SJSA1 (cell line): ENCODE data around the gene SS18L1. TPM values are rescaled to one million over a fixed set of nuclear protein-coding genes. Genes with fewer than 3 reads are reported as not detected.
A peak's percentile ranks its signal among the peaks of the same experiment; 100 is the strongest.

Experiments used
- DNase-seq, 2 experiments: peaks; one replicate each; pipeline ENCODE4 v3.0.0-alpha.2; 2015 to 2020; ENCODE audit warnings: low spot score in 2 of 2, low read depth in 1 of 2
- H3K27ac ChIP-seq: fragments of 250-450 bp; sonication (Bioruptor Pico); 2 replicates; pipeline ENCODE4 v1.5.1; 2020; ENCODE audit warnings: mild to moderate bottlenecking, moderate library complexity
- H3K27me3 ChIP-seq: fragments of 250-450 bp; sonication (Bioruptor Pico); replicated peaks from 2 replicates; pipeline ENCODE4 v1.5.1; 2020; ENCODE audit warnings: mild to moderate bottlenecking, moderate library complexity
- H3K36me3 ChIP-seq: fragments of 250-450 bp; sonication (Bioruptor Pico); 2 replicates; pipeline ENCODE4 v1.5.1; 2020; ENCODE audit warnings: mild to moderate bottlenecking
- H3K4me1 ChIP-seq: fragments of 250-450 bp; sonication (Bioruptor Pico); replicated peaks from 2 replicates; pipeline ENCODE4 v1.6.1; 2021; ENCODE audit warnings: mild to moderate bottlenecking
- H3K4me3 ChIP-seq: fragments of 250-450 bp; sonication (Bioruptor Pico); 2 replicates; pipeline ENCODE4 v1.5.1; 2020; ENCODE audit warnings: mild to moderate bottlenecking
- H3K9me3 ChIP-seq: fragments of 250-450 bp; sonication (Bioruptor Pico); replicated peaks from 2 replicates; pipeline ENCODE4 v1.5.1; 2020; ENCODE audit warnings: mild to moderate bottlenecking
- total RNA-seq: library from RNA; depleted of rRNA; stranded (reverse); fragments of >200 nt; shearing (Covaris generic); gene quantifications from 2 replicates; pipeline ENCODE4 v1.2.3, GENCODE V29; 2014

The SS18L1 gene
- total RNA-seq, 1 experiment from 2014 or later, result 14.2 TPM

- Histone ChIP-seq H3K4me3 (no peak overlapping the region), H3K27ac (no peak overlapping the region), H3K36me3 (peaks cover 81% of the 10 kb centered on the region), H3K9me3 (no peaks in the 10 kb centered on the region), H3K4me1 (peaks cover 10% of the 10 kb centered on the region), H3K27me3 (no peaks in the 10 kb centered on the region)
- no peak for DNase-seq
Observed at GRCh38 chr20:62126141-62126540, 17.4 kb upstream of the SS18L1 start.

GRCh38 chr20:62127799-62128198 lies 15.8 kb upstream of the SS18L1 start:
- Histone ChIP-seq H3K36me3 (peaks cover 93% of the 10 kb centered on the region), H3K9me3 (no peaks in the 10 kb centered on the region), H3K27ac (no peak overlapping the region), H3K4me1 (peaks cover 10% of the 10 kb centered on the region), H3K27me3 (no peaks in the 10 kb centered on the region), H3K4me3 (no peak overlapping the region)
- DNase-seq, result no peak

- no peak for DNase-seq
- Histone ChIP-seq H3K9me3 (no peaks in the 10 kb centered on the region), H3K27me3 (no peaks in the 10 kb centered on the region), H3K4me3 (no peak overlapping the region), H3K27ac (no peak overlapping the region), H3K4me1 (peaks cover 4% of the 10 kb centered on the region), H3K36me3 (peaks cover 96% of the 10 kb centered on the region)
Observed at GRCh38 chr20:62128502-62128901, 15.1 kb upstream of the SS18L1 start.

- no peaks in the 10 kb centered on the region for H3K4me1 ChIP-seq
- H3K4me3 ChIP-seq, result no peak overlapping the region
- H3K9me3 ChIP-seq, result no peaks in the 10 kb centered on the region
- no peaks in the 10 kb centered on the region for H3K27me3 ChIP-seq
- DNase-seq, result no peak
- H3K36me3 ChIP-seq, result peaks cover 96% of the 10 kb centered on the region
- H3K27ac ChIP-seq, result no peak overlapping the region
Observed at GRCh38 chr20:62129731-62130531, 13.6 kb upstream of the SS18L1 start.

GRCh38 chr20:62131560-62132320 lies 11.8 kb upstream of the SS18L1 start:
- H3K36me3 ChIP-seq, result peaks cover 96% of the 10 kb centered on the region

GRCh38 chr20:62132421-62132820 lies 11.1 kb upstream of the SS18L1 start:
- Histone ChIP-seq H3K9me3 (no peaks in the 10 kb centered on the region), H3K27me3 (no peaks in the 10 kb centered on the region), H3K4me3 (no peak overlapping the region), H3K36me3 (peaks cover 96% of the 10 kb centered on the region), H3K4me1 (no peaks in the 10 kb centered on the region), H3K27ac (no peak overlapping the region)
- no peak for DNase-seq

More at GRCh38 chr20:62131560-62132320, 11.8 kb upstream of the SS18L1 start:
- no peak overlapping the region for H3K27ac ChIP-seq
- H3K27me3 ChIP-seq, result no peaks in the 10 kb centered on the region
- DNase-seq, result no peak
- H3K9me3 ChIP-seq, result no peaks in the 10 kb centered on the region
- no peaks in the 10 kb centered on the region for H3K4me1 ChIP-seq
- no peak overlapping the region for H3K4me3 ChIP-seq

- H3K4me1 ChIP-seq, result no peaks in the 10 kb centered on the region
- H3K4me3 ChIP-seq, result no peak overlapping the region
- H3K9me3 ChIP-seq, result no peaks in the 10 kb centered on the region
- peaks cover 96% of the 10 kb centered on the region for H3K36me3 ChIP-seq
- no peak for DNase-seq
- H3K27me3 ChIP-seq, result no peaks in the 10 kb centered on the region
- no peak overlapping the region for H3K27ac ChIP-seq
Observed at GRCh38 chr20:62133051-62133845, 10.3 kb upstream of the SS18L1 start.

- Histone ChIP-seq H3K4me1 (no peaks in the 10 kb centered on the region), H3K27ac (no peak overlapping the region), H3K36me3 (peaks cover 98% of the 10 kb centered on the region), H3K4me3 (no peak overlapping the region), H3K27me3 (no peaks in the 10 kb centered on the region), H3K9me3 (no peaks in the 10 kb centered on the region)
- no peak for DNase-seq
Observed at GRCh38 chr20:62133864-62134263, 9.7 kb upstream of the SS18L1 start.

- peaks cover 98% of the 10 kb centered on the region for H3K36me3 ChIP-seq
- H3K27ac ChIP-seq, result no peak overlapping the region
- no peak for DNase-seq
- no peaks in the 10 kb centered on the region for H3K4me1 ChIP-seq
- H3K9me3 ChIP-seq, result no peaks in the 10 kb centered on the region
- no peaks in the 10 kb centered on the region for H3K27me3 ChIP-seq
- no peak overlapping the region for H3K4me3 ChIP-seq
Observed at GRCh38 chr20:62134735-62135231, 8.8 kb upstream of the SS18L1 start.

- no peak overlapping the region for H3K27ac ChIP-seq
Observed at GRCh38 chr20:62135573-62136266, 7.8 kb upstream of the SS18L1 start.

GRCh38 chr20:62136283-62137091 lies 7.1 kb upstream of the SS18L1 start:
- Histone ChIP-seq H3K4me3 (no peak overlapping the region), H3K9me3 (no peaks in the 10 kb centered on the region), H3K27ac (no peak overlapping the region), H3K27me3 (no peaks in the 10 kb centered on the region), H3K36me3 (peaks cover 98% of the 10 kb centered on the region), H3K4me1 (peaks cover 8% of the 10 kb centered on the region)
- peak in 1 of 2 experiments; percentile 44 for DNase-seq

More at GRCh38 chr20:62135573-62136266, 7.8 kb upstream of the SS18L1 start:
- no peak for DNase-seq
- Histone ChIP-seq H3K36me3 (peaks cover 98% of the 10 kb centered on the region), H3K9me3 (no peaks in the 10 kb centered on the region), H3K27me3 (no peaks in the 10 kb centered on the region), H3K4me1 (peaks cover under 1% of the 10 kb centered on the region; the same call in 1 of the 2 replicates), H3K4me3 (no peak overlapping the region)

GRCh38 chr20:62137092-62137384 lies 6.5 kb upstream of the SS18L1 start:
- H3K36me3 ChIP-seq, result peaks cover 98% of the 10 kb centered on the region
- H3K27me3 ChIP-seq, result no peaks in the 10 kb centered on the region
- no peaks in the 10 kb centered on the region for H3K9me3 ChIP-seq

More at GRCh38 chr20:62137092-62137384, 6.5 kb upstream of the SS18L1 start:
- Histone ChIP-seq H3K27ac (no peak overlapping the region), H3K4me3 (no peak overlapping the region), H3K4me1 (peaks cover 13% of the 10 kb centered on the region)
- DNase-seq, result no peak
